ENCODE data around the gene TSSK6. TPM values are rescaled to one million over a fixed set of nuclear protein-coding genes. Genes with fewer than 3 reads are reported as not detected.

Gene TSSK6
- total RNA-seq (2014; rRNA removed; shearing (Covaris generic)): 2.2 and 3.2 TPM in 2 replicates
- 2.4 and 6.9 TPM in 2 replicates for polyA plus RNA-seq (2014; cell fraction: nucleus; rRNA removed)

DNA sequence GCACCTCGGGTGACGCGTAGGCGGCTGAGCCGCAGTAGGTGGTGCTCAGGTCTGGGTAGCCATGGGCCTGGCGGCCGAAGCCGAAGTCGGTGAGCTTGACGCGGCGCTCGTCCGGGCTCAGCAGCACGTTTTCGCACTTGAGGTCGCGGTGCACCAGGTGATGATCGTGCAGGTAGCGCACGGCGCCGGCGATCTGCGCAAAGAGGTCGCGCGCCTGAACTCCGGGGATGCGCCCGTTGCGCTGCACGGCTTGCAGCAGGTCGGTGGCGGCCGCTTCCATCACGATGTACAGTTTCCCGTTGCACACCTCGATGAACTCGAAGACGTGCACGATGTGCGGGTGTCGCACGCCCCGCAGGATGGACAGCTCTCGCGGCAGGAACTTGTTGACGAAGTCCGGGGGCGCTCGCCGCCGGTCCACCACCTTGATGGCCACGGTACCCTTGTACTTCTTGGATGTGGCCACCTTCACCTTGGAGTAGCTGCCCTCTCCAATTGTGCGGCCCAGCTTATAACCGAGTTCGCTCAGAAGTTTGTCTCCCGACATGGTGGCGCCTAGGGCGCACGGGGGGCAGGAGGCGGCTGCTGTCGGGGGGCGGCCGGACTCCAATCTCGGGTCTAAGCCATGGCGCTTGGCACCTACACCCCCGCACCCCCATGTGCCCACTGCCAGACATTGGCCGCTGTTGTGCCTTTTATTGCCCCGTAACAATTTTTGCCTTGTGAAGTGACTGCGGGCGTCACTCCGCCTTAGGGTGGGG is at the start of gene TSSK6:
TSS of gene TSSK6 (minus strand) at position 668 of the 761 bp plus-strand sequence. CDS start at position 547, 121 bp downstream.
- no peak for DNase-seq (ENCODE audit: extremely low read depth, low read depth)

GRCh38 chr19:19563348-19563848 is 48.0 kb upstream of the TSSK6 start:
- DNase-seq (ENCODE audit: extremely low read depth, low read depth): no peak

GRCh38 chr19:19562665-19563347 is 47.5 kb upstream of the TSSK6 start:
- no peak for DNase-seq (ENCODE audit: extremely low read depth, low read depth)

- no peak for DNase-seq (ENCODE audit: extremely low read depth, low read depth)
These were observed 46.8 kb upstream of the TSSK6 start for GRCh38 chr19:19561946-19562664.

GRCh38 chr19:19559931-19560330 is 44.6 kb upstream of the TSSK6 start:
- DNase-seq (ENCODE audit: extremely low read depth, low read depth): no peak

DNA sequence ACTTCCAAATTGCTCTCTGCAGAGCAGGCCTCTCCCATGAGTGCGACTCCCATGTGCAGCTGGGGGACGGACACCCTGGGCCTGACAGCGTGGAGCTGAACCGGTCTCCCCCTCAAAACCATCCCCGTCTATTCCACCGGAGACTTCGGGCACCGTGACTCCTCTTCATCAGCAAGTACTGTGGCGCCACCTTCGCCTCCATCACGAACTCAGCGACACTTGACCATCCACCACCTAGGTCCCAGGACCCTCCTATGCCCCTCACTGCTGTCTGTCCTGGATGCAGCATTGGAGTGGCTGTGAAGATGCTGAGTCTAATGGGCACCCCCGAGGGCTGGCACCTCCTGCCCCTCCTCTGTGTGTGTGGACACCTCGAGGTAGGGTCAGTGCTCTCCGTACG is 43.3 kb upstream of the TSSK6 start:
- no peak for DNase-seq (ENCODE audit: extremely low read depth, low read depth)

DNA sequence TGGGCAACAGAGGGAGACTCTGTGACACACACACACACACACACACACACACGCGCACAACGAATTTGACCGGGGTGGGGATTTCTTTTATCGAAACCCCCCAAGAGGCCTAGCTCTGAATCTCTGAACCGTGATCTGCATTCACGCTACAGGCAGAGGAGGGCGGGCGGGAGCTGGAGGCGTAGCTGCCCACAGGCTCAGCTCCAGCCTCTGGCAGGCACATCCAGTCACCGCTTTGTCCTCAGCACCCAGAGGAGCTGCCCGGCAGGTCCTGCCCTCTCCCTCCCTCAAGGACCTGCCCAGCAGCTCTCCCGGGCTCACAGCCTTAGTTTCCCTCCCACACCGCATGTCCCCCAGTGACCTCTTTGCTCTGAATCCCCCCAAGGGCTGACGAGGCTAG is 42.7 kb upstream of the TSSK6 start:
- no peak for DNase-seq (ENCODE audit: extremely low read depth, low read depth)

GRCh38 chr19:19554074-19555023 is 39.0 kb upstream of the TSSK6 start:
- peak; percentile 34 for DNase-seq (ENCODE audit: extremely low read depth, low read depth)

- no peak for DNase-seq (ENCODE audit: extremely low read depth, low read depth)
These were observed 38.3 kb upstream of the TSSK6 start for GRCh38 chr19:19553670-19554069.

DNA sequence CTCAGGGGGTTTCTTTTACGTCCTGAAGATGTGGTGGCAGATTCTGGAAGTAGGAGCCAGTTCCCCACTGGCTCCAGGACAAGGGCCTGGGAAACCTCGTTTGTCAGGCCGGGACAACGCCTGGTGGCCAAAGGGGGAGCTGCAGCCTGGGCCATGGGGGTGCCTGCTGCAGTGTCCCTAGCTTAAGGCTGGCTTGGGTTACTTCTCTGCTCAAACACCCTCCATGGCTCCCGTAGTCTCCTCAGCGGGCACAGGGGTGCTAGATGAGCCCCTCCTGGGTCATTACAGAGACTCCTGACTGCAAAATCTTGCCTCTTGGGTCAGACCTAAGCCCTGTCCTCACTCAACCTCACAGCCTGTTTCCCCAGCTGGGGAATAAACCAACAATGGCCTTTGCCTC is 37.5 kb upstream of the TSSK6 start:
- DNase-seq (ENCODE audit: extremely low read depth, low read depth): peak; percentile 28

DNA sequence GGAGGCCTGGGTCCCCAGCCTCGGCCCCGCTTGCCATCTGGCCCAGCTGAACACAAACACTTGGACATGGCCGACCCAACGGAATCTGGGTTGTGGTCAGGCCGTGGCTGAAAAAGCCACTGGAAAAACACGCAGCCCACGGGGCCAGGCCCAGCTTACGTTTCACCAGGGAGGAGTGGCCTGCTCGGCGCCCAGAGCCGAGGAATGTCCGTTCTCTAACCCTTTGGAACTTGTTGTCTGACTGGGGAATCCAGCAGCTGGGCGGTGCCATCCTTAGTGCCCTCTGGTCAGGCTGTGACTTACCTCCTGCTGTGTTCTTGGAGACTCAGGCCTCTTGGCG is 36.5 kb upstream of the TSSK6 start:
- DNase-seq (ENCODE audit: extremely low read depth, low read depth): no peak

- DNase-seq (ENCODE audit: extremely low read depth, low read depth): no peak
These were observed 35.9 kb upstream of the TSSK6 start for GRCh38 chr19:19550972-19551852.

DNA sequence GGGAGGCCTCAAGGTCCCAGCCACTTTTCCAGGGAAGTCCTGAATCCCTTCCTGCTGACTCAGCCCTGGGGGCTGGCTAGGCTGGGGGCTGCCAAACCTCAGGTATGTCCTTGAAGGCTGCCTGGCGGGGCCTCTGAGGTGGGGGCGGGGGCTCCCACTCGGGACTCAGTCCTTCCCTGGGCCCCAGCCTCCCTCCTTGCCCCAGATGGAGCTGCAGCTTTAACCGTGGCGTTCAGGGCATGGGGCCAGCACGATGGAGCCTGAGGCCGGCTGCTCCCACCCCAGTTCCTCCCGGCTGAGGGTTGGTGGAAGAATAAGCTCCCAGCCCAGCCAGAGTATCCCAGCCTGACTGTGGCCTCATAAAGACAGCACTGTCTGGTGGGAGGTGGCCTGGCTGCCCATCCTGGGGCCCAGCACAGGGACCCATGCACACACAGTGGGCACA is 35.2 kb upstream of the TSSK6 start:
- DNase-seq (ENCODE audit: extremely low read depth, low read depth): no peak

- DNase-seq (ENCODE audit: extremely low read depth, low read depth): no peak
These were observed 34.6 kb upstream of the TSSK6 start for GRCh38 chr19:19549804-19550464.

GRCh38 chr19:19548915-19549759 is 33.8 kb upstream of the TSSK6 start:
- no peak for DNase-seq (ENCODE audit: extremely low read depth, low read depth)

DNA sequence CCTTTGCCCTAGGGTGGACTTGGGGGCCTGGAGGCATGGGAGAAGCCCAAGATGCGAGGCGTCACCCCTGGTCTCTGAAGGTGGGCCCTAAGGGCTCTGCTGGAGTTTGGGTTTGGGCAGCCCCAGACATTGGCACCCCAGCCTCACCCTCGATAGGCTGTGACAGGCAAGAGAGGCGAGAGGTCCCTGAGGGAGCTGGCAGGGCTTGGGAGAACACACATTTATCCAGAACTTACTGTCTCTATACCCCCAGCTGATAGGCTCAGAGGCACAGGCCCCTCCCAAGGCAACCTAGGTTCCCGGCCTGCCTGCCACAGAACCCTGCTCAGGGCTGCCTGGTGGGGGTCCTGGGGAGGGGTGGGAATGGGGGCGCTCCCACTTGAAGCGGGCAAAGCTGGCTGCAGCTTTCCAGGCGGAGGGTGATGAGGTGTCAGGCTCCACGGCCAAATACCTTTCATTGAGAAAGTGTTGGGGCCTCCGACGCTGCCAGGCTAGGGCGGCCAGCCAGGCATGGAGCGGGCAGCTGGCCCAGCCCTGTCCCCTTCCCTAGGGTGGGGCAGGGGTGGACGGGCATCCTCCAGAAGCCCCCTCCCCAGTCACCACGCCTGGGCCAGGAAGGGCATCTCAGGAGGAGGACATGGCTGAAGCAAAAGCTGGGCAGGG is 32.5 kb upstream of the TSSK6 start:
- no peak for DNase-seq (ENCODE audit: extremely low read depth, low read depth)

DNA sequence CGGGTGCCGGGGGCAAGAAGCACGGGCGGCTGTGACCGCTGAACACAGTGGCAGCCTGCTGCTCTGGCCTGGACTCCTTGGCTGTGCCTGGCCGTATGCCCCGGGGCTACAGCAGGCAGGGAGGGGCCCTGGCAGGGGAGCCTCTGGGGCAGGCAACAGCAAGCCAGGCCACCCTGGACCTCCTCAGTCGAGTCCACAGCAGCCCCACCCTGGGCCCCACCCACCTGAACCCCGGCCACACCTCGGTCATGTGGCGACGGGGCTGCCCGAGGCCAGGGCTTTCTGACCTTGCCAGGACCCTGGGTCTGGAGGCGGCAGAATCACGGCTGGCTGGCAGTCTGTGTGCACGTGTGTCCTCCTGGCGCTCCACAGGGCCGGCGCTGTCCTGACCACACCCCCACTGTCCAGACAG is 31.4 kb upstream of the TSSK6 start:
- DNase-seq (ENCODE audit: extremely low read depth, low read depth): no peak

All from NCI-H460 (cell line).